ENCODE data around the gene LPP.
A peak's percentile ranks its signal among the peaks of the same experiment; 100 is the strongest.

LPP gene

DNA sequence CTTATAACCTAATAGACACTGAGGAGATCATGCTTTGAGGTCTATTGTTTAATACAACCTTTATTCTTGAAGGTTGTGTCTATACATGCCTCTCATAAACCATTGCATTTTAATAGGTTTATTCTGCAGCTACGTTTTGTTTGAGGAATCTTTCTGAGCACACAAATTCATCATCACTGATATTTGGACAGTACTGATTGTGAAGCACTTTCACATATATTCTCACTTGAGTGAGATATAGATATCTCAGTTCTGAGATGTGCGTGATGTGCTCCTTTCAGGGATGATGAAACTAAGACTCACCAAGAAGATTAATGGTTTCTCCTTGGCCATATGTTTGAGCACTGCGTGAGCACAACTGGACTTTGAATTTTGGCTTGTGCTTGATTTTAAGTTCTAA is 374.4 kb downstream of the LPP start:
- H3K27ac ChIP-seq: 0 out of 2 replicates have a peak overlapping the region, but pooled peaks have one; percentile 37
- TF ChIP-seq, protein P1, sequence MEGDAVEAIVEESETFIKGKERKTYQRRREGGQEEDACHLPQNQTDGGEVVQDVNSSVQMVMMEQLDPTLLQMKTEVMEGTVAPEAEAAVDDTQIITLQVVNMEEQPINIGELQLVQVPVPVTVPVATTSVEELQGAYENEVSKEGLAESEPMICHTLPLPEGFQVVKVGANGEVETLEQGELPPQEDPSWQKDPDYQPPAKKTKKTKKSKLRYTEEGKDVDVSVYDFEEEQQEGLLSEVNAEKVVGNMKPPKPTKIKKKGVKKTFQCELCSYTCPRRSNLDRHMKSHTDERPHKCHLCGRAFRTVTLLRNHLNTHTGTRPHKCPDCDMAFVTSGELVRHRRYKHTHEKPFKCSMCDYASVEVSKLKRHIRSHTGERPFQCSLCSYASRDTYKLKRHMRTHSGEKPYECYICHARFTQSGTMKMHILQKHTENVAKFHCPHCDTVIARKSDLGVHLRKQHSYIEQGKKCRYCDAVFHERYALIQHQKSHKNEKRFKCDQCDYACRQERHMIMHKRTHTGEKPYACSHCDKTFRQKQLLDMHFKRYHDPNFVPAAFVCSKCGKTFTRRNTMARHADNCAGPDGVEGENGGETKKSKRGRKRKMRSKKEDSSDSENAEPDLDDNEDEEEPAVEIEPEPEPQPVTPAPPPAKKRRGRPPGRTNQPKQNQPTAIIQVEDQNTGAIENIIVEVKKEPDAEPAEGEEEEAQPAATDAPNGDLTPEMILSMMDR (conservative IDR thresholded peaks at IDR 0.05; ENCODE audit: low read depth): no peak
- DNase-seq (ENCODE audit: low spot score): no peak
- POLR2A ChIA-PET (ENCODE audit: low non-redundant PET): no interaction called here
- CTCF ChIA-PET: no interaction called here

DNA sequence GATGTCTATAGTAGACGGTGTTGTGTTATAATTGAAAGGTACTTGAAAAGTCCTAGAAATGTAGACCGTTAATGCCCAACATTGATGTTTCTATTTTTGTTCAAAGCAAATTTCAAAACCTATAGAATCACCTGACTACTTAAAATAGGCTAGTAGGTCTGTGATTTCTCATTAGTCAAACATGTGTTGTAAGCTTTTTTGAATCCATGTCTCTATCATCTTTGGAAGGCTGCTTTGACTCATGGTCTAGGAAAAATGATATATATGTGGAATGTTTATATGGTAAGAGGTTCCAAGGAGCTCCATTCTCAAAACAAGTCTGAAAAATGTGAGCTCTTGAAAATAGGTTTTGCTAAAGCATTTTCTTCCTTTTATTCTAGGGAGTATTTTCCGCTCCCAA is 375.3 kb downstream of the LPP start:
- DNase-seq (ENCODE audit: low spot score): no peak
- POLR2A ChIA-PET (ENCODE audit: low non-redundant PET): no interaction called here

DNA sequence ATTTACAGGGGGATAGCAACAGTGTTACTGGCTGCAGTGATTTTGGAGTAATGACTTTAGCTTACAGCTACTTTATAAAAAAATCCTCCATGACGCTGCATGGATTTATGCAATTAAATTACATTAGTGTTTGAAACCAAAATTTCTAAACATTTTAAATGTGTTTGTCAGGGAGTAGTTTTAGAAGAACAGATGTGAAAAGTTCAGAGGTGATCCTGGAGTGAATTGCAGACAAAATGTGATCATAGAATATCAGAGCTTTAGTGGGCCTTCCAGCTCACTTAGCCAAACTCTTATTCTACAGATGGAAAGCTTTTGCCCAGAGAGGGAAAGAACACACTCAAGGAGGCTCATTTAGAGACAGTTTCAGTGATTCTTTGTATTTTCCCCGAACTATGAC is 376.3 kb downstream of the LPP start:
- POLR2A ChIA-PET (ENCODE audit: low non-redundant PET): no interaction called here
- TF ChIP-seq, protein P1 (conservative IDR thresholded peaks at IDR 0.05; ENCODE audit: low read depth): no peak
- CTCF ChIA-PET: interaction anchor here (1.0 kb wide), 1 partner anchor 790 kb away, joined by 3 read pairs; no protein-coding TSS in a partner anchor
- H3K27ac ChIP-seq: no peak overlapping the region
- DNase-seq (ENCODE audit: low spot score): no peak

More for the DNA sequence above, 375.3 kb downstream of the LPP start:
- CTCF ChIA-PET: no interaction called here
- TF ChIP-seq, protein P1 (conservative IDR thresholded peaks at IDR 0.05; ENCODE audit: low read depth): no peak
- no peak overlapping the region for H3K27ac ChIP-seq

DNA sequence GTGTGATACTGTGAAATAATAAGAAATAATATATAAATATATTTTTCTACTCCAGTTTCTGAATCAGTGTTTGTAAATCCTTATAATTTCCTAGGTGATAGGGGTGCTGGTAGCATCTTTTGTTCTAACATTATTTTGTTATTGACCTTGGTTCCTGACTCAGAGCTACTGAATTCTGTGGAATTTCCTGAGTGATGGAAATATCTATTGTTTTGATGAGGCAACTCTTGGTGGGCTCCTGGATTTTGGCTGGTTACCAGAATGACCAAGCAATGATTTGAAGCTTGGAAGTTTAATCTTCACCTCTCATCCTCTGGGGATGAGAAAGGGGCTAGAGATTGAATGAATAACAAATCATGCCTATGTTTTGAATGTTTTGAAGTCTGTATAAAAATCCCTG is 377.3 kb downstream of the LPP start:
- no peak overlapping the region for H3K27ac ChIP-seq
- ChIA-PET CTCF (interaction anchor here (0.6 kb wide), 1 partner anchor 556 kb away, joined by 4 read pairs; no protein-coding TSS in a partner anchor), POLR2A (ENCODE audit: low non-redundant PET) (no interaction called here)
- TF ChIP-seq, protein P1 (conservative IDR thresholded peaks at IDR 0.05; ENCODE audit: low read depth): no peak
- DNase-seq (ENCODE audit: low spot score): peak; percentile 45

DNA sequence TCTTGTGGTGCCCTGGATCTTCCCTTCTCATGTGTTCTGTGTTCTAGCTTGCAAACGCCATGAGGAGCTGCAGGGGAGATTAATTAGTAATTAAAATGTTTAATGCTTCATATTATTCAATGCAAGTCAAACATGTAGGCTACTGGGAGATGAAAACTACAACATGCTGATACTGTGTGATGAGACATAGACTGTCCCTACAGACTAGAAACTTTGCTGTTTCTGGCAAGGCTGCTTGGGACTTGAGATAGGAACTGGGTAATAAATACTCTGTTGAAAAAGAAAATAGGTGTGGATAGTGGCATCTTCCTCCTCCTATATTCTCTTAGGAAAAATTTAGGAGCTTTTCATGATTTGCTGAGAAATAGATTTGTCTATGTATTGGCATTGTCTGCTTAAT is 379.2 kb downstream of the LPP start:
- DNase-seq (ENCODE audit: low spot score): no peak
- no peak overlapping the region for H3K27ac ChIP-seq
- TF ChIP-seq, protein P1 (conservative IDR thresholded peaks at IDR 0.05; ENCODE audit: low read depth): no peak
- CTCF ChIA-PET: interaction anchor here (0.6 kb wide), 1 partner anchor 1541 kb away, joined by 3 read pairs; no protein-coding TSS in a partner anchor
- POLR2A ChIA-PET (ENCODE audit: low non-redundant PET): no interaction called here

DNA sequence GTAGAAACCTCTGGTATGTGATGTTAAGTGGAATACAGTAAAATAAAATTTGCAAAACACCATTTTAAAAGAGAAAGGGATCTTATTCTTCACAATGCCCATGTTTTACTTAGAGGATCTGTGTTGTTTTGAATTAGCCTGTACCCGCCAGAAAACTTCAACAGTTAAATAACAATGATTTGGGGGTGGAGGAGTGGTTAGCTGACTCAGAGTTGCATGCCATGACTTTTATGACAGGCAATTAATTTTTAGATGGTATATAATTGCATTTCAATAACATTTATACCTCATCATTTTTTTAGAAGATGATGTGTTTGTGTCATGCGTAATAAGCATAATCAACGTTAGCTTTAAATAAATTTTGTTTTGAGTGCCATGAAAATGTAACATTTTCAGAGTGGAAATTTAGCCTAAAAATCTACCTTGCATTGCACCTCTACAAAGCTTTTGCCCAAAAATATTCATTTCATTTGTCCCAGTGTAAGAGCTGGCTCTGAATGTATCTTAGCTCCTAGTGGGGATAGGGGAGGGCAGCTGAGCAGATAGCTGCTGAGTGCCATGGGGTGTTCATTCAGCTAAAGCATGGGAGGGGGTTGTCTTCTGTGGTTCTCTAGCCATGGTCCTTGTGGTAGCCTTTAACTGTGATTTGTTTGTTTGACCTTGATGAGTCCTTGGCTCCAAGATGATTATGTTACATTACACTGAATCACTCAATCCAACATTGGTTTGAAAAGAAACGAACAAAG is 379.8 kb downstream of the LPP start:
- no peak overlapping the region for H3K27ac ChIP-seq
- POLR2A ChIA-PET (ENCODE audit: low non-redundant PET): no interaction called here
- TF ChIP-seq, protein P1 (conservative IDR thresholded peaks at IDR 0.05; ENCODE audit: low read depth): no peak
- CTCF ChIA-PET: interaction anchor here (0.6 kb wide), 1 partner anchor 1540 kb away, joined by 3 read pairs; no protein-coding TSS in a partner anchor
- DNase-seq (ENCODE audit: low spot score): peak; percentile 20
